Small intestine (tissue), 7 donors: ENCODE results near the gene ACER1. TPM values are rescaled to one million over a fixed set of nuclear protein-coding genes. Genes with fewer than 3 reads are reported as not detected.
"Not testable (repeated sequence)": the region's sequence is repeated elsewhere in the genome, so short reads cannot be mapped to it uniquely, and the experiment has no call there.

Experiments used
- DNase-seq, 2 donors: peaks; one replicate each; pipeline versions ENCODE4 v3.0.0 to v3.0.0-alpha.2; 2013
- FAIRE-seq: peaks from 2 replicates; lab custom pipeline; 2012; peaks lifted over from hg19 to GRCh38; lab: Jason Lieb, UNC
- H3K27ac ChIP-seq, 3 donors: one replicate each; pipeline ENCODE4 v1.5.1; 2013; ENCODE audit warnings: low read length in 2 of 3, mild to moderate bottlenecking in 2 of 3, control low read depth in 1 of 3, inconsistent platforms in 1 of 3, low read depth in 1 of 3, moderate library complexity in 1 of 3
- H3K27me3 ChIP-seq, 3 donors: one replicate each; pipeline ENCODE4 v1.6.1; 2013; ENCODE audit warnings: low read length in 3 of 3, inconsistent platforms in 1 of 3; ENCODE audit not compliant: control insufficient read depth in 3 of 3, insufficient read depth in 3 of 3
- H3K36me3 ChIP-seq, 3 donors: one replicate each; pipeline ENCODE4 v1.6.1; 2013; ENCODE audit warnings: low read length in 3 of 3, inconsistent platforms in 1 of 3, low read depth in 1 of 3, mild to moderate bottlenecking in 1 of 3, moderate library complexity in 1 of 3; ENCODE audit not compliant: control insufficient read depth in 3 of 3, insufficient read depth in 2 of 3
- H3K4me1 ChIP-seq, 3 donors: one replicate each; pipeline ENCODE4 v1.6.1; 2013; ENCODE audit warnings: low read length in 2 of 3, inconsistent platforms in 1 of 3, low read depth in 1 of 3, mild to moderate bottlenecking in 1 of 3, moderate library complexity in 1 of 3; ENCODE audit not compliant: control insufficient read depth in 3 of 3, insufficient read depth in 2 of 3
- H3K4me3 ChIP-seq, 3 donors: one replicate each; pipeline ENCODE4 v1.5.1; 2013; ENCODE audit warnings: low read length in 3 of 3, control low read depth in 1 of 3, inconsistent platforms in 1 of 3, low read depth in 1 of 3, mild to moderate bottlenecking in 1 of 3, moderate library complexity in 1 of 3
- H3K9me3 ChIP-seq, 2 donors: one replicate each; pipeline ENCODE4 v1.6.1; 2013; ENCODE audit warnings: low read depth in 1 of 2, low read length in 1 of 2; ENCODE audit not compliant: control insufficient read depth in 2 of 2, insufficient read depth in 1 of 2
- WGBS, 3 donors: extraction: QIAGEN DNeasy Blood & Tissue Kit; methylation state at CpG; one replicate each; pipeline ENCODE4 v1.1.7; 2013; 5-methylcytosine and 5-hydroxymethylcytosine counted together
- polyA plus RNA-seq, 4 donors: library from polyadenylated mRNA; stranded (reverse) in 3 of 4; unstranded in 1 of 4; fragments of 200-250 nt in 3 of 4; fragments of 120-200 nt in 1 of 4; gene quantifications; one replicate each; pipeline versions ENCODE4 v1.2.1 to v1.2.3, GENCODE V29; 2013
- donor health status: healthy with polysubstance abuse.
- donor health status: control.
- donor health status: control.
- donor health status: Bipolar disorder and iron deficiency.
- donor health status: healthy.

ACER1 gene
- polyA plus RNA-seq, 4 donors, result 0.06 TPM; not detected in 3

DNA sequence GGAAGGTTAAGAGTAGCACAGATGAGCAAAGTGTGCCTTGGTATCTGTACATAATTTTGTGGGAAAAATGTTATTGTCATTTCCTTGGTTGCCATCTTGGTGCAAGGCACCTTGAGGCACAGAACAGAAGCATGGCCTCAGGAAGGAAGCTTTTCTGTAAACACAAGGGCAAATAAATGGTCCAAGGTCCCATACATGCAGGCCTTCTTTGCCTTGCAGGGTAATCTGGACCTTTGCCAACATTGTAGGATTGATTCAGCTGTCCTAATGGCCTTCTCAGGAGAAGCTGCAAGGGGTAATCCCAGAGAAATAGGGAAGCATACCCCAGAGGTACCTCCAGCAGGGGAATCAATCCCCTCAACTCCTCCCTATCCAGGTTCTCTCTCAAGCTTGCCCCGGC lies 44.7 kb downstream of the ACER1 start:
- no peaks in the 10 kb centered on the region for H3K4me1 ChIP-seq
- H3K27me3 ChIP-seq, result no peaks in the 10 kb centered on the region
- 90 to 95% (median 95%) methylated on average over 1 of the region's 1 CpG for WGBS, 3 donors
- no peaks in the 10 kb centered on the region for H3K36me3 ChIP-seq
- no peak for DNase-seq
- H3K4me3 ChIP-seq, result no peak overlapping the region
- FAIRE-seq, result no peak
- H3K9me3 ChIP-seq, result peaks cover 20 to 71% of the 10 kb centered on the region in 2 donors
- H3K27ac ChIP-seq, result no peak overlapping the region

DNA sequence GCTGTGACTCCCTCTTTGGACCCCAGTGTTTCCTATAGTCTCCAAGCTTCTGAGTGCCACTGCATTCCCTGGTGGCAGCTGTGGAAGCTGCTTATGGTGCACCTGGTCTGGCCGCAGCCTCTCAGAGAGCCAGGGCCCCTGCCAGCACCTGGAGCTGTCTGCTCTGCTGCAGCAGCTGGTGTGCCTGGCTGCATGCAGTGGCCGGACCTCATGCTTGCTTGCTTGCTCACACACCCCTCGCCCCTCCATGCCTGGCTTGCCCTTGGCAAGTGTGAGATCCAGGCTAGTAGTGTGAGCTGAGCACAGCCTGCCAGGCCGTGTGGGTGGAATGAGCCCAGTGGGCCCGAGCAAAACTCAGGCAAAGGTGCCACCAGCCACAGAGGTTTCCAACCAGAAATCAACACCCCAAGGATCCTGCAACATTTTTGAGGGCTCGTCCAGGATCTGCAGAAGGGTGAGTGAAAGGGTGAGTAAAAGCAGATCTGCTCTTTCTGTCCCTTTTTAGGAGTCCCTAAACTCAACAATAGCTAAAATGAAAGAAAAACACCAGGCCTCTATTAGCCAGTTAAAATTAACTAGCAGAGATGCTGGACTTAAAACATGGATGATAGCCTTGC lies 46.0 kb downstream of the ACER1 start:
- FAIRE-seq (no peak), DNase-seq (no peak)
- H3K9me3 ChIP-seq, result peaks cover 20 to 57% of the 10 kb centered on the region in 2 donors
- 72 to 84% (median 76%) methylated on average over 6 of the region's 6 CpGs for WGBS, 3 donors
- H3K4me1 ChIP-seq, result no peaks in the 10 kb centered on the region
- H3K27ac ChIP-seq, result no peak overlapping the region
- H3K27me3 ChIP-seq, result no peaks in the 10 kb centered on the region
- no peak overlapping the region for H3K4me3 ChIP-seq
- no peaks in the 10 kb centered on the region for H3K36me3 ChIP-seq

DNA sequence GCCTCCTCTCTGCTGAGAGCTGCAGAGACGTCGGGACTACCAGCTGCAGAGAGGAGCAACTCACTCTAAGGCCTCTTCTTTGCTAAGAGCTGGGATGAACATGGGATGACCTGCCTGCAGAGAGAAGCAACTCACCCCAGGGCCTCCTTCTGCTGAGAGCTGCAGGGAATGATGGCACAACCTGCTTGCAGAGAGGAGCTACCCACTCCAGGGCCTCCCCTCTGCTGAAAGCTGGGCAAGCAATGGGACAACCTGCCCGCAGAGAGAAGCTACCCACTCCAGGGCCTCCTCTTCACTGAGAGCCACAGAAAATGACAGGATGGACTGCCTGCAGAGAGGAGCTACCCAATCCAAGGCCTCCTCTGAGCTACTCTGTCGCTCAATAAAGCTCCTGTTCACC lies 46.7 kb downstream of the ACER1 start:
- H3K27ac ChIP-seq, result no peak overlapping the region
- H3K4me1 ChIP-seq, result no peaks in the 10 kb centered on the region
- H3K4me3 ChIP-seq, result no peak overlapping the region
- no peaks in the 10 kb centered on the region for H3K36me3 ChIP-seq
- H3K27me3 ChIP-seq, result no peaks in the 10 kb centered on the region
- FAIRE-seq (no peak), DNase-seq (no peak)
- WGBS, 3 donors, result 76 to 91% (median 88%) methylated on average over 4 of the region's 4 CpGs
- peaks cover 16 to 50% of the 10 kb centered on the region in 2 donors for H3K9me3 ChIP-seq

DNA sequence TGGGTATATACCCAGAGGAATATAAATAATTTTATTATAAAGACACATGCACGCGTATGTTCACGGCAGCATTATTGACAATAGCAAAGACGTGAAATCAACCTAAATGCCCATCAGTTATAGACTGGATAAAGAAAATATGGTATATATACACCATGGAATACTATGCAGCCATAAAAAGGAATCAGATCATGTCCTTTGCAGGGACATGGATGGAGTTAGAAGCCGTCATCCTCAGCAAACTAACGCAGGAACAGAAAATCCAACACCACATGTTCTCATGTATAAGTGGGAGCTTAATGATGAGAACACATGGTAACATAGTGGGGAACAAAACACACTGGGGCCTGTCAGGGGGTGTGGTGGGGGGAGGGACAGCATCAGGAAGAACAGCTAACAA lies 51.0 kb downstream of the ACER1 start:
- H3K4me3 ChIP-seq, H3K27me3 ChIP-seq, FAIRE-seq, H3K27ac ChIP-seq, DNase-seq, H3K36me3 ChIP-seq: not testable (repeated sequence)
- WGBS, 3 donors, result 83 to 91% (median 86%) methylated on average over 6 of the region's 6 CpGs
- Histone ChIP-seq H3K9me3 (peaks cover 11 to 26% of the 10 kb centered on the region in 2 donors), H3K4me1 (peaks cover 0 to 15% (median 4%) of the 10 kb centered on the region in 3 donors)

DNA sequence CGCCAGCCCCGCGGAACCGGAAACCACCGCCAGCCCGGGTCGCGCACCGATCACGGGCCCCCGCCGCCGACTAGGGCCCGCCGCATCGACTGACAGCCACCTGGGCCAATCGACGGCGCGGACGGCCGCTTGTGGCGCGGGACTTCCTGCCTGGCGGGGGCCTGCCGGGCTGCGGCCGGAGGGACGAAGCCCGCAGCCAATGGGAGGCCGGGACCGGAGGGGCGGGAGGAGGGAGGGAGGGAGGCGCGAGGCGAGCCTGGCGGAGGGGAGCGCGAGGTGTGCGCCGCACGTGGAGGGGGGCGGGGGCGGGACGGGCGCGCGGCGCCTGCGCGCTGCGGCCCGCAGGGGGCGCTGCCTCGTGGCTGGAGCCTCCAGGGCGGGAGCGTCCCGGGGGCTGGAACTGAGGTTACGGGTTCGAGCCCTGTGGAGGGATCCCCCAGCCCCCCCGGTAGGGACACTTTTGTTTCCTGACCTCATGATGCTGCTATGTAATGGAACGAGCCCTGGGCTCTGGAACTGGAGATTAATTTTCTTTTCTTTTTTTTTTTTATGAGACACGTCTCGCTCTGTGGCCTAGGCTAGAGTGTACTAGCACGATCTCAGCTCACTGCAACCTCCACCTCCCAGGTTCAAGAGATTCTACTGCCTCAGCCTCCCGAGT lies 53.4 kb downstream of the ACER1 start, which contains the start of gene MLLT1:
TSS of gene MLLT1 (minus strand) at position 45 of the 661 bp plus-strand sequence. CDS start 191 bp downstream, outside the sequence.
- Histone ChIP-seq H3K4me3 (peak within 1 kb of the TSS; percentile 83 to 91 (median 85)), H3K27ac (peak within 1 kb of the TSS in 1 of 3 donors; percentile 74), H3K36me3 (peaks cover 0 to 28% (median 0%) of the 10 kb centered on the region in 3 donors), H3K9me3 (peaks cover 0 to 7% of the 10 kb centered on the region in 2 donors), H3K27me3 (no peaks in the 10 kb centered on the region), H3K4me1 (peaks cover 0 to 15% (median 8%) of the 10 kb centered on the region in 3 donors)
- DNase-seq, result peak; percentile 96 to 99
- 5 to 16% (median 8%) methylated on average over 17 to 66 of the region's 66 CpGs for WGBS, 3 donors
- FAIRE-seq, result no peak

DNA sequence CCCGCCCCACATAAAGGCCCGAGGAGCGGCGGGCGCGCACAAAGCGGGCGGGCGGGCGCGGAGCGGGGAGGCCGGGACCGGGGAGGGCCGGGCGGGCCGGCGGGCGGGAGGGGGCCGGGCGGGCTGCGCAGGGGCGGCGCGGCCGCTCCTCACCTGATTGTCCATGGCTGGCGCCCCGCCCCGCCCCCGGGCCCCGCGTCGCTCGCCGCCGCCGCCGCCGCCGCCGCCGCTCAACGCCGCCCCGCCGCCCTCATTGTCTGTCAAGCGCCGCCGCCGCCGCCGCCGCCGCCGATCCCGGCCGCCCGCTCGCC lies 53.8 kb downstream of the ACER1 start:
- Histone ChIP-seq H3K27me3 (no peaks in the 10 kb centered on the region), H3K4me1 (peaks cover 0 to 20% (median 11%) of the 10 kb centered on the region in 3 donors), H3K9me3 (peaks cover 0 to 7% of the 10 kb centered on the region in 2 donors), H3K4me3 (peak overlapping the region; percentile 83 to 91 (median 85)), H3K27ac (peak overlapping the region in 1 of 3 donors; percentile 74), H3K36me3 (peaks cover 0 to 31% (median 0%) of the 10 kb centered on the region in 3 donors)
- WGBS, 3 donors, result 0 to 1% (median 0%) methylated on average over 6 to 59 of the region's 59 CpGs
- FAIRE-seq, result no peak
- DNase-seq, result no peak

DNA sequence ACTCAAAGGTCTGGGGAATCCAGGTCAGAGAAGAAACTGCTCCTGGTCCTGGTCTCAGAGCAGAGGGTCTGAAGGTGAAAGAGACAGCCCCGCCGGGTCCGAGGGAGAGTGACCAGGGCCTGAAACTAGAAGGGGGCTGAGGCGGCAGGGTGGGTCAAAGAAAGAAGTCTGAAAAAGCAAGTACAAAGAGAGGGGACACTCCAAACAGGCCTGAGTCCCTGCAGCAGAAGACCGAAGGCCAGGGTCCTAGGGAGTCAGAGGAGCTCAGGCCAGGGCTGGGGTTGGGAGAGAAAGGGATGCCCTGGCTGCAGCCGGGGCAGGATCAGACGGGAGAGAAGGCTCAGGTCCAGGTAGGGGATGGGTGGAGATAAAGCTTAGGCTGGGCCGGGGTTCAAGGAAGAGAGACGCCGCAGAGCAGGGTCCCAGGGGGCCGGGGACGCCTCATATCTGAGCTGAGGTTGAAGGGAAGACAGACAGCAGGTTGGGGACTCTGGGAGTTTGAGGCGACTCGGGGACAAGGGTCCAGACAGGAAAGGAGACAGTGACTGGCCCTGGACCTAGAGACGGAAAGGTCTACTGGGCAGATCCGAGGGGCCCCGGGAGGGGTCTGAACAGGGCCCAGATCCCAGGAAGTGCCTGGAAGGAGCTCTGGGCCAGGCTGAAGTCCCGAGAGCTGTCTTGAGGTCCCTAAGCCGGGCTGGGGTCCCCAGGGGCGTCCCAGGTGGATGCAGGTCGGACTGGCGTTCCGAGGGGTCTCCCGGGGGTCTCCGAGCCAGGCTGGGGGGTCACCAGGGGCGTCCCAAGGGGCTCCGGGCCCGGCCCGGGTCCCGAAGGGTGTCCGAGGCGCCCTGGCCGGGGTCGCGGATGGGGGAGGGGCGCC lies 54.4 kb downstream of the ACER1 start:
- FAIRE-seq (no peak), DNase-seq (peak in 1 of 2 donors; percentile 44)
- Histone ChIP-seq H3K36me3 (peaks cover 0 to 36% (median 0%) of the 10 kb centered on the region in 3 donors), H3K4me3 (peak overlapping the region; percentile 83 to 91 (median 85)), H3K4me1 (peaks cover 0 to 25% (median 14%) of the 10 kb centered on the region in 3 donors), H3K9me3 (peaks cover 0 to 7% of the 10 kb centered on the region in 2 donors), H3K27ac (peak overlapping the region in 1 of 3 donors; percentile 74), H3K27me3 (no peaks in the 10 kb centered on the region)
- WGBS, 3 donors, result 7 to 10% (median 9%) methylated on average over 24 to 36 of the region's 36 CpGs

DNA sequence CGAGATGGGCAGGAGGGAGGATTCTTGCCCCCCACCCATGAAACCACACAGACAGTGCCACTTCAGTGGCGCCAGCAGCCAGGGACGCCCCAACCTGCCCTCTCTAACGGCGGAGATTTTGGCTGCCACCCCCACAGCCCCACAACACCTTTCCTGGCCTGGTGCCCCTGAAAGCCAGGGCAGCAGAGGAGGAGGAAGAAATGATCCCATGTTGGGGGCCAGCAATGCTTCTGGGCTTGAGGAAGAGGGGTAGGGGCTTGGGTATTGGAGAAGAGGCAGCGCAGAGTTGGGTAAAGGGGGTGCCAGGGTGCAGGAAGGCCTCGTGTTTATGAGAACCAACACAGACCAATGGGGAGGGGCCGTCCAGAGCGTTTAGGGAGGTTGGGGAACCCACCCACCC lies 55.4 kb downstream of the ACER1 start:
- no peak for DNase-seq
- Histone ChIP-seq H3K27me3 (no peaks in the 10 kb centered on the region), H3K4me1 (peaks cover 0 to 34% (median 14%) of the 10 kb centered on the region in 3 donors), H3K9me3 (peaks cover 0 to 7% of the 10 kb centered on the region in 2 donors), H3K4me3 (no peak overlapping the region), H3K27ac (peak overlapping the region in 1 of 3 donors; percentile 5), H3K36me3 (peaks cover 0 to 44% (median 0%) of the 10 kb centered on the region in 3 donors)
- no peak for FAIRE-seq
- 74 to 84% (median 79%) methylated on average over 9 of the region's 9 CpGs for WGBS, 3 donors
